Measurements from ENCODE around the gene DSE. TPM values are rescaled to one million over a fixed set of nuclear protein-coding genes. Genes with fewer than 3 reads are reported as not detected.
"Not testable (repeated sequence)": the region's sequence is repeated elsewhere in the genome, so short reads cannot be mapped to it uniquely, and the experiment has no call there.

DSE gene
- polyA plus RNA-seq, 2 donors = 4.5 to 8.1 TPM

GRCh38 chr6:116332096-116332495 lies 38.7 kb upstream of the DSE start:
- Histone ChIP-seq H3K4me3 (ENCODE audit: low read depth in 1 of 2, low read length in 2 of 2) (no peak overlapping the region), H3K27ac (ENCODE audit: low read depth in 2 of 2, low read length in 1 of 2) (no peak overlapping the region), H3K4me1 (ENCODE audit: control insufficient read depth in 2 of 2, insufficient read depth in 2 of 2, low read length in 1 of 2) (no peaks in the 10 kb centered on the region), H3K9me3 (ENCODE audit: control insufficient read depth in 2 of 2, insufficient read depth in 1 of 2, low read depth in 1 of 2, low read length in 1 of 2) (no peaks in the 10 kb centered on the region), H3K27me3 (ENCODE audit: control insufficient read depth in 1 of 2, insufficient read depth in 2 of 2, low read length in 2 of 2) (no peaks in the 10 kb centered on the region), H3K36me3 (ENCODE audit: control insufficient read depth in 2 of 2, insufficient read depth in 2 of 2, low read length in 1 of 2) (no peaks in the 10 kb centered on the region)

DNA sequence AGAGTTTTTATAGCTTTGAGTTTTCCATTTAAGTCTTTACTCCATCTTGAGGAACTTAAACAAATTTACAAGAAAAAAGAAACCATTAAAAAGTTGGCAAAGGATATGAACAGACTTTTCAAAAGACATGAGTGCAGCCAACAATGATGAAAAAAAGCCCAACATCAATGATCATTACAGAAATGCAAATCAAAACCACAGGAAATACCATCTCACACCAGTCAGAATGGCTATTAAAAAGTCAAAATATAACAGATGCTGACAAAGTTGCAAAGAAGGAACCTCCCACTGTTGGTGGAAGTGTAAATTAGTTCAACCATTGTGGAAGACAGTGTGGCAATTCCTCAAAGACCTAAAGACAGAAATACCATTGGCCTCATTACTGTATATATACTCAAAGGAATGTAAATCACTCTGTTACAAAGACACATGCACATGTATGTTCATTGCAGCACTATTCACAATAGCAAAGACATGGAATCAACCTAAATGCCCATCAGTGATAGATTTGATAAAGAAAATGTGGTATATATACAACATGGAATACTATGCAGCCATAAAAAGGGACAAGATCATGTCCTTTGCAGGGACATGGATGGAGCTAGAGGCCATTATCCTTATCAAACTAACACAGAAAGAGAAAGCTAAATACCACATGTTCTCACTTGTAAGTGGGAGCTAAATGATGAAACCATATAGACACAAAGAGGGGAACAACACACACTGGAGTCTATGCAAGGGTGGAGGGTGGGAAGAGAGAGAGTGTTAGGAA lies 35.9 kb upstream of the DSE start:
- H3K27ac ChIP-seq (ENCODE audit: low read depth in 2 of 2, low read length in 1 of 2); H3K4me3 ChIP-seq (ENCODE audit: low read depth in 1 of 2, low read length in 2 of 2); H3K4me1 ChIP-seq (ENCODE audit: control insufficient read depth in 2 of 2, insufficient read depth in 2 of 2, low read length in 1 of 2); H3K9me3 ChIP-seq (ENCODE audit: control insufficient read depth in 2 of 2, insufficient read depth in 1 of 2, low read depth in 1 of 2, low read length in 1 of 2); H3K27me3 ChIP-seq (ENCODE audit: control insufficient read depth in 1 of 2, insufficient read depth in 2 of 2, low read length in 2 of 2); H3K36me3 ChIP-seq (ENCODE audit: control insufficient read depth in 2 of 2, insufficient read depth in 2 of 2, low read length in 1 of 2): not testable (repeated sequence)

DNA sequence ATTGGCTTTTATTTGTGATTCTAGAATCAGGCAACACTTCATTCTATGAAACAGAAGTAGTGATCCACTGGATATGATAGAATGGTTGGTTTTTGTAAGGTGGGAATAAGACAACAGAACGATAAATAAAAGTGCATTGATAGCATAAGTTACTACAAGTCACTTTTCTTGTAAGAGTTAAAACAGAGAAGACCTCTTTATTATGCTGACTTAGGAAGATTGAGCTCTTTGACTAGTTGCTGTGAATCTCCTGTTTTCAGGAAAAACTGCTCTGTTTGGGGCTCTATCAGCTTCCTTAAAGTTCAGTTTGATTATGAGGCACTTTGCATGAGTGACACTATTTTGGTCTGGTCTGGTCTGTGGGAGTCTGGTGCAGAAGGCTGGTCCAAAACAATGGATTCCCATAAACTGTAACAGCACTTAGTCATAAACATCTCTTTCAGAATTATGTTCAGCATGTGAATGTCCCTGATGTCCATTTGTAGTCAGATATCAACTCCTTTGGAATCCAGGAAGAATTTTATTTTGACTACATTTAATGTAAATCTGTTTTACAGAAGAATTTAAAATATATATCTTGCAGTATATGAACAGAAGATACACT lies 35.0 kb upstream of the DSE start:
- WGBS, 2 donors = 87 to 92% methylated on average over 1 of the region's 1 CpG

DNA sequence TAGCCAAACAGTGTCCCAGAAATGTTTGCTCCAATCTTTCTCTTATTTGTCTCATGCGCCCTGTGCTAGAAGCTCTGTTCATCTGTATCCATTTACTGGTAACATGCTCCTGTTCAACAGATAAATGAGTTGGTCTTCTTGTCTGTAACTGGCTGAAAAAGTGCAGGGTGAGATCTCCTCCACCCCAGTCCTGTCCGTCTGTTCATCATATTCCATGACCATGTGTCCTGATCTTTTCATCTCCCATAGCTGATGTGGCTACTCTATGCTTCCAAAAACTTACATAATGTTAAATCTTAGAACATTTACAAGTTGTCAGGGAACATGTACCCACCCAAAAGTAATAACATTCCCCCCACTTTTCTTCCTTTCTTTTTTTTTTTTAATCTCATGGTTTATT lies 31.8 kb upstream of the DSE start:
- no peak overlapping the region for H3K4me3 ChIP-seq (ENCODE audit: low read depth in 1 of 2, low read length in 2 of 2)
- H3K36me3 ChIP-seq (ENCODE audit: control insufficient read depth in 2 of 2, insufficient read depth in 2 of 2, low read length in 1 of 2) = no peaks in the 10 kb centered on the region
- H3K9me3 ChIP-seq (ENCODE audit: control insufficient read depth in 2 of 2, insufficient read depth in 1 of 2, low read depth in 1 of 2, low read length in 1 of 2) = peaks cover 0 to 2% of the 10 kb centered on the region in 2 donors
- H3K27me3 ChIP-seq (ENCODE audit: control insufficient read depth in 1 of 2, insufficient read depth in 2 of 2, low read length in 2 of 2) = no peaks in the 10 kb centered on the region
- H3K4me1 ChIP-seq (ENCODE audit: control insufficient read depth in 2 of 2, insufficient read depth in 2 of 2, low read length in 1 of 2) = no peaks in the 10 kb centered on the region
- H3K27ac ChIP-seq (ENCODE audit: low read depth in 2 of 2, low read length in 1 of 2) = no peak overlapping the region
- WGBS, 2 donors = 79 to 89% methylated on average over 2 of the region's 2 CpGs

More for the DNA sequence above, 35.0 kb upstream of the DSE start:
- Histone ChIP-seq H3K27me3 (ENCODE audit: control insufficient read depth in 1 of 2, insufficient read depth in 2 of 2, low read length in 2 of 2) (no peaks in the 10 kb centered on the region), H3K27ac (ENCODE audit: low read depth in 2 of 2, low read length in 1 of 2) (no peak overlapping the region), H3K9me3 (ENCODE audit: control insufficient read depth in 2 of 2, insufficient read depth in 1 of 2, low read depth in 1 of 2, low read length in 1 of 2) (no peaks in the 10 kb centered on the region), H3K36me3 (ENCODE audit: control insufficient read depth in 2 of 2, insufficient read depth in 2 of 2, low read length in 1 of 2) (no peaks in the 10 kb centered on the region), H3K4me1 (ENCODE audit: control insufficient read depth in 2 of 2, insufficient read depth in 2 of 2, low read length in 1 of 2) (no peaks in the 10 kb centered on the region), H3K4me3 (ENCODE audit: low read depth in 1 of 2, low read length in 2 of 2) (no peak overlapping the region)

GRCh38 chr6:116340625-116341024 lies 30.1 kb upstream of the DSE start:
- 92 to 93% methylated on average over 5 of the region's 5 CpGs for WGBS, 2 donors
- H3K27ac ChIP-seq (ENCODE audit: low read depth in 2 of 2, low read length in 1 of 2); H3K4me1 ChIP-seq (ENCODE audit: control insufficient read depth in 2 of 2, insufficient read depth in 2 of 2, low read length in 1 of 2); H3K27me3 ChIP-seq (ENCODE audit: control insufficient read depth in 1 of 2, insufficient read depth in 2 of 2, low read length in 2 of 2); H3K9me3 ChIP-seq (ENCODE audit: control insufficient read depth in 2 of 2, insufficient read depth in 1 of 2, low read depth in 1 of 2, low read length in 1 of 2); H3K4me3 ChIP-seq (ENCODE audit: low read depth in 1 of 2, low read length in 2 of 2); H3K36me3 ChIP-seq (ENCODE audit: control insufficient read depth in 2 of 2, insufficient read depth in 2 of 2, low read length in 1 of 2): not testable (repeated sequence)

GRCh38 chr6:116349216-116349615 lies 21.5 kb upstream of the DSE start:
- Histone ChIP-seq H3K27ac (ENCODE audit: low read depth in 2 of 2, low read length in 1 of 2) (no peak overlapping the region), H3K4me3 (ENCODE audit: low read depth in 1 of 2, low read length in 2 of 2) (no peak overlapping the region)
- 40 to 51% methylated on average over 2 of the region's 2 CpGs for WGBS, 2 donors

DNA sequence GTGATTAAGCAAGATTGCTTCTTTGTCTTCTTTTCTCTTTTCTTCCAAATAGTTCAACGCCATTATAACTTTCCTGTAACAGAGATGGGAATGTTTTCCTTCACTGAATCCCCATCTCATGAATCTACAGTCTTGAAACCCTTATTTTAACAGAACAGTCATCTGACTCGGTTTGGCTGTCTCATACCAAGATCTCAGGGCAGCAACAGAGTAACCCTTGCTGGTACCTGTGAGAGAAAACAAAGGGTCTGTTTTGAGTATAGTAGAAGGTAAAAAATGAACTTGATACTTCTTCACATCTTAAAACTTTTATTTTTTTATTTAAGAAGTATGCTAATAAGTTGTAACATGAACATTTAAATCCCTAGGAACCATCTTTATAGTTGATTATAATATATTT lies 19.6 kb upstream of the DSE start:
- Histone ChIP-seq H3K4me3 (ENCODE audit: low read depth in 1 of 2, low read length in 2 of 2) (no peak overlapping the region), H3K27me3 (ENCODE audit: control insufficient read depth in 1 of 2, insufficient read depth in 2 of 2, low read length in 2 of 2) (no peaks in the 10 kb centered on the region), H3K27ac (ENCODE audit: low read depth in 2 of 2, low read length in 1 of 2) (no peak overlapping the region), H3K36me3 (ENCODE audit: control insufficient read depth in 2 of 2, insufficient read depth in 2 of 2, low read length in 1 of 2) (no peaks in the 10 kb centered on the region), H3K9me3 (ENCODE audit: control insufficient read depth in 2 of 2, insufficient read depth in 1 of 2, low read depth in 1 of 2, low read length in 1 of 2) (no peaks in the 10 kb centered on the region), H3K4me1 (ENCODE audit: control insufficient read depth in 2 of 2, insufficient read depth in 2 of 2, low read length in 1 of 2) (no peaks in the 10 kb centered on the region)
- 70 to 75% methylated on average over 2 of the region's 2 CpGs for WGBS, 2 donors

More at GRCh38 chr6:116349216-116349615, 21.5 kb upstream of the DSE start:
- Histone ChIP-seq H3K36me3 (ENCODE audit: control insufficient read depth in 2 of 2, insufficient read depth in 2 of 2, low read length in 1 of 2) (no peaks in the 10 kb centered on the region), H3K9me3 (ENCODE audit: control insufficient read depth in 2 of 2, insufficient read depth in 1 of 2, low read depth in 1 of 2, low read length in 1 of 2) (no peaks in the 10 kb centered on the region), H3K4me1 (ENCODE audit: control insufficient read depth in 2 of 2, insufficient read depth in 2 of 2, low read length in 1 of 2) (no peaks in the 10 kb centered on the region), H3K27me3 (ENCODE audit: control insufficient read depth in 1 of 2, insufficient read depth in 2 of 2, low read length in 2 of 2) (no peaks in the 10 kb centered on the region)

DNA sequence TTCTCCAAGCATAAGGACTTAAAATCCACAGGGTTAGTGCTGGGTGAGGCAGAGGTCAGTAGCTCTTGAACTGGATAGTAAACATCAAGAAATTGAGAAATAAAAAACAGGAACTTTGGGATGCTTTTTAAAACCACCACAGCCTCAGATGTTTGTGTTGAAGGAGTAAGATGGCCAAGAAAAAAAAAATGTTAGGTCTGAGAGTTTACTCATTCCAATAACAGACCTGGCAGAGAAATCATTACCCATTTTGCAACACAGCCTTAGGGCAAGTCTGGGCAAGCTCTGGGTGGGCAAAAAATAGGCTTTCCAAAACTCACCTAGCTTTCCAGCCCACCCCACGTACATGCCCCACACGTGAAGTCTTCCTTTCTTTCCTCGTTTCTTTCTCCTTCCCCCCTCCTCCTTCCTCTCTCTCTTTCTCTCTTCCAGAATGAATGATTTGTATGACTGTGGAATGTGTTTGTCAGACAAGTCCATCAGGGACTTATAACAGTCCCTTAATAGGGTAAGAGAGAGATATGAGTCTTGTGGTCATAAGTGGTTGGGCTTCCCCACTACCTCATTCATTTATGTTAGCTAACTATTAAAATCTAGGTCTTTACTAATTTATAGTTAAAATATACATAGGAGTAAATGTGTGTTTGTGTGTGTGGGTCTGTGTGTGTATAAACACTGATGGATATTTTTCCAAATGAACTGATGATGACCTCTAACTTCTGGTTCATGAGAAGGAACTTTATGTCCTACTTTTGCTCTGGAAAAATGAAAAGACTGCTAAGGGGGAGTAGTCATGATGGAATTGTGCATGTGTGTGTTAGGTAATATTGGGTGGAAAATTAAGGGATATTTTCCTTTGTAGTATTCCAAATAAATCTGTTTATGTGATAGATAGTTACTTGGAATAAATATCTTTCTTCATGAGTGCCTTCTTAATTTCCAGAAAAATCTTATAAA lies 18.0 kb upstream of the DSE start:
- H3K27me3 ChIP-seq (ENCODE audit: control insufficient read depth in 1 of 2, insufficient read depth in 2 of 2, low read length in 2 of 2) = no peaks in the 10 kb centered on the region
- no peaks in the 10 kb centered on the region for H3K36me3 ChIP-seq (ENCODE audit: control insufficient read depth in 2 of 2, insufficient read depth in 2 of 2, low read length in 1 of 2)
- H3K9me3 ChIP-seq (ENCODE audit: control insufficient read depth in 2 of 2, insufficient read depth in 1 of 2, low read depth in 1 of 2, low read length in 1 of 2) = no peaks in the 10 kb centered on the region
- 31 to 49% methylated on average over 3 of the region's 3 CpGs for WGBS, 2 donors
- H3K4me3 ChIP-seq (ENCODE audit: low read depth in 1 of 2, low read length in 2 of 2) = no peak overlapping the region
- no peaks in the 10 kb centered on the region for H3K4me1 ChIP-seq (ENCODE audit: control insufficient read depth in 2 of 2, insufficient read depth in 2 of 2, low read length in 1 of 2)
- H3K27ac ChIP-seq (ENCODE audit: low read depth in 2 of 2, low read length in 1 of 2) = no peak overlapping the region

DNA sequence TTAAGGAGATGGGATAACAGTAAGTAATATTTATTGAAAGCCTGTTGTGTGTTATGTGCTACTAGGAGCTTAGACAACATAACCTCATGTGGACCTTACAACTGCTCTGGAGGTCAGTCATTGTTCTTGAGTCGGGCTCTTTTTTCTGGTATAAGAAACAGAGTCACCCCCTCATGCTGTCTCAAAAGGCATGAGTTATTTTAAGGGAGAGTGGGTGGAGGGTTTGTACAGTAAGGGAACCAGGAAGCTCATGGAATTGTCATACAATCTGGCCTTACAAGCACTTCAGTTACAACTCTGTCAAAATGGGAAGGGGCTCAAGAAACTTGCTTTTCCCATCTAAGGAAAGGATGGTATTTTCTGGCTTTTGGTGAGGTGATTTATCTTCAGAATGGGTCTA lies 16.5 kb upstream of the DSE start:
- Histone ChIP-seq H3K4me1 (ENCODE audit: control insufficient read depth in 2 of 2, insufficient read depth in 2 of 2, low read length in 1 of 2) (no peaks in the 10 kb centered on the region), H3K4me3 (ENCODE audit: low read depth in 1 of 2, low read length in 2 of 2) (no peak overlapping the region), H3K9me3 (ENCODE audit: control insufficient read depth in 2 of 2, insufficient read depth in 1 of 2, low read depth in 1 of 2, low read length in 1 of 2) (no peaks in the 10 kb centered on the region), H3K27me3 (ENCODE audit: control insufficient read depth in 1 of 2, insufficient read depth in 2 of 2, low read length in 2 of 2) (no peaks in the 10 kb centered on the region), H3K36me3 (ENCODE audit: control insufficient read depth in 2 of 2, insufficient read depth in 2 of 2, low read length in 1 of 2) (no peaks in the 10 kb centered on the region), H3K27ac (ENCODE audit: low read depth in 2 of 2, low read length in 1 of 2) (no peak overlapping the region)
- WGBS, 2 donors = 76 to 88% methylated on average over 1 of the region's 1 CpG
